ENCODE measurements around the gene ZNF205. TPM values are rescaled to one million over a fixed set of nuclear protein-coding genes. Genes with fewer than 3 reads are reported as not detected.

ZNF205 gene
- total and polyA plus RNA-seq, 9 of the 15 experiments (the other 6 are each of a cell fraction or from before 2014, with no cell fraction given) = 2.4 to 11.8 (median 5.1) TPM; not detected in 2

DNA sequence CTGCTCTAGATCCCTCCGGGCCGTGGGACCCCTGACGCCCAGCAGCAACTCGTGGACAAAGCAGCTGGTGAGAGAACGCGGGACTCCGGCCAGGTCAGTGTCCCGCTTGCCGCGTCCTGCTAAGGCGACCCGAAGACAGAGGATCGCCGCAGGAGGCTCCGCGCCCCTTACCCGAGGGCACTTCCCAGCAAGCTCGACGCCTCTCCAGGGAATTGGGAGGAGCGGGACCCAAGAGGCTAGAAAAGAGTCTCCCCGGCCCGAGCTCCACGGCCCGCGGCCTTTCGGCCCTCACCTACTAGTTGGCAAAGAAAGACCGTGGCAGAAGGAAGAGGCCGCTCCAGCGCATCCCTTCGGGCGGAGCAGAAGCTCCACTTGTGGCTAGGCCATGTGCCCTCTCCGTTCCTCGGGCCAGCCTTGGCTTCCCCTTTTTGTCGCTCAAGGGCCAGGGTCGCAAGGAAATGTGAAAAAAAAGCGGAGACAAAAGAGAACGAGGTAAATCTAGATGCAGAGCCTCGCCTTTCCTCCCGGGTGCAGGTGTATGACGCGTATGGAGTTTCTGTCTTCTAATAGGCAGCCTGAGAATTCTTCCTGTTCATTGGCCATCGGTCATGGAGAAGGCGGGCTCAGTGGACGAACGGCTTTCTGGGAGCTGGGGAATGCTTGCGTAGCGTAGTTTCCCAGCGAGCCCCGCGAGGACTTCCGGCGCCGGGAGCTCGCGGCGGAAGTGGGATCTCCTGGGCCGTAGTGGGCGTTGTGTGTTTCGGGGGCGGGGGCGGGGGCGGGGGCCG lies 22.1 kb downstream of the ZNF205 start, which contains the start of gene ZNF213 (continued):
- TF ChIP-seq RBFOX2 (IDR thresholded peaks at IDR 0.05; ENCODE audit: low read depth, low read length) = peak; percentile 74
- no peak for TF ChIP-seq HMGN3 (IDR thresholded peaks at IDR 0.05; ENCODE audit: borderline replicate concordance, extremely low read depth, insufficient read length, low read depth, low read length)
- peak in 1 of 2 experiments; percentile 12; a peak in 1 of 4 replicates for TF ChIP-seq SRF (CRISPR knock-in tag; IDR thresholded peaks at IDR 0.05)
- TF ChIP-seq HNRNPLL (IDR thresholded peaks at IDR 0.05; ENCODE audit: low read depth, low read length, poor library complexity, severe bottlenecking) = peak; percentile 49
- TF ChIP-seq EP400 (IDR thresholded peaks at IDR 0.05) = peak; percentile 88
- TF ChIP-seq ZNF699 (CRISPR knock-in tag; IDR thresholded peaks at IDR 0.05; ENCODE audit: insufficient replicate concordance) = peak; percentile 34
- TF ChIP-seq, protein P1, sequence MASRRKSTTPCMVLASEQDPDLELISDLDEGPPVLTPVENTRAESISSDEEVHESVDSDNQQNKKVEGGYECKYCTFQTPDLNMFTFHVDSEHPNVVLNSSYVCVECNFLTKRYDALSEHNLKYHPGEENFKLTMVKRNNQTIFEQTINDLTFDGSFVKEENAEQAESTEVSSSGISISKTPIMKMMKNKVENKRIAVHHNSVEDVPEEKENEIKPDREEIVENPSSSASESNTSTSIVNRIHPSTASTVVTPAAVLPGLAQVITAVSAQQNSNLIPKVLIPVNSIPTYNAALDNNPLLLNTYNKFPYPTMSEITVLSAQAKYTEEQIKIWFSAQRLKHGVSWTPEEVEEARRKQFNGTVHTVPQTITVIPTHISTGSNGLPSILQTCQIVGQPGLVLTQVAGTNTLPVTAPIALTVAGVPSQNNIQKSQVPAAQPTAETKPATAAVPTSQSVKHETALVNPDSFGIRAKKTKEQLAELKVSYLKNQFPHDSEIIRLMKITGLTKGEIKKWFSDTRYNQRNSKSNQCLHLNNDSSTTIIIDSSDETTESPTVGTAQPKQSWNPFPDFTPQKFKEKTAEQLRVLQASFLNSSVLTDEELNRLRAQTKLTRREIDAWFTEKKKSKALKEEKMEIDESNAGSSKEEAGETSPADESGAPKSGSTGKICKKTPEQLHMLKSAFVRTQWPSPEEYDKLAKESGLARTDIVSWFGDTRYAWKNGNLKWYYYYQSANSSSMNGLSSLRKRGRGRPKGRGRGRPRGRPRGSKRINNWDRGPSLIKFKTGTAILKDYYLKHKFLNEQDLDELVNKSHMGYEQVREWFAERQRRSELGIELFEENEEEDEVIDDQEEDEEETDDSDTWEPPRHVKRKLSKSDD (conservative IDR thresholded peaks at IDR 0.05; ENCODE audit: low read length) = no peak
- no peak for TF ChIP-seq KAT7 (CRISPR knock-in tag; IDR thresholded peaks at IDR 0.05; ENCODE audit: borderline replicate concordance)
- TF ChIP-seq, protein P2, sequence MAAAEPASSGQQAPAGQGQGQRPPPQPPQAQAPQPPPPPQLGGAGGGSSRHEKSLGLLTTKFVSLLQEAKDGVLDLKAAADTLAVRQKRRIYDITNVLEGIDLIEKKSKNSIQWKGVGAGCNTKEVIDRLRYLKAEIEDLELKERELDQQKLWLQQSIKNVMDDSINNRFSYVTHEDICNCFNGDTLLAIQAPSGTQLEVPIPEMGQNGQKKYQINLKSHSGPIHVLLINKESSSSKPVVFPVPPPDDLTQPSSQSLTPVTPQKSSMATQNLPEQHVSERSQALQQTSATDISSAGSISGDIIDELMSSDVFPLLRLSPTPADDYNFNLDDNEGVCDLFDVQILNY (CRISPR knock-in tag; IDR thresholded peaks at IDR 0.05) = 0 out of 2 replicates have a peak, but pooled peaks have one; percentile 44
- peak; percentile 40; the same call in 1 of the 2 replicates for TF ChIP-seq ATF1 (CRISPR knock-in tag; IDR thresholded peaks at IDR 0.05)
- TF ChIP-seq ATF1 (tag; IDR thresholded peaks at IDR 0.05) = peak; percentile 97
- TF ChIP-seq CTBP1 (IDR thresholded peaks at IDR 0.05; ENCODE audit: borderline replicate concordance) = 0 out of 2 replicates have a peak, but pooled peaks have one; percentile 14
- no peak for TF ChIP-seq ZNF253 (CRISPR knock-in tag; conservative IDR thresholded peaks at IDR 0.05)
- no peak for TF ChIP-seq ZNF121 (CRISPR knock-in tag; conservative IDR thresholded peaks at IDR 0.05)
- TF ChIP-seq MEF2D (tag; conservative IDR thresholded peaks at IDR 0.05; ENCODE audit: low read depth) = no peak
- TF ChIP-seq SIN3A (IDR thresholded peaks at IDR 0.05; ENCODE audit: borderline replicate concordance in 2 of 2, control insufficient read depth in 1 of 2, low read depth in 2 of 2, low read length in 2 of 2) = peak in 1 of 2 experiments; percentile 25; a peak in 1 of 4 replicates
- TF ChIP-seq, protein P3, sequence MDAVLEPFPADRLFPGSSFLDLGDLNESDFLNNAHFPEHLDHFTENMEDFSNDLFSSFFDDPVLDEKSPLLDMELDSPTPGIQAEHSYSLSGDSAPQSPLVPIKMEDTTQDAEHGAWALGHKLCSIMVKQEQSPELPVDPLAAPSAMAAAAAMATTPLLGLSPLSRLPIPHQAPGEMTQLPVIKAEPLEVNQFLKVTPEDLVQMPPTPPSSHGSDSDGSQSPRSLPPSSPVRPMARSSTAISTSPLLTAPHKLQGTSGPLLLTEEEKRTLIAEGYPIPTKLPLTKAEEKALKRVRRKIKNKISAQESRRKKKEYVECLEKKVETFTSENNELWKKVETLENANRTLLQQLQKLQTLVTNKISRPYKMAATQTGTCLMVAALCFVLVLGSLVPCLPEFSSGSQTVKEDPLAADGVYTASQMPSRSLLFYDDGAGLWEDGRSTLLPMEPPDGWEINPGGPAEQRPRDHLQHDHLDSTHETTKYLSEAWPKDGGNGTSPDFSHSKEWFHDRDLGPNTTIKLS (IDR thresholded peaks at IDR 0.05; ENCODE audit: borderline replicate concordance, low read depth) = peak; percentile 80
- TF ChIP-seq, protein P4, sequence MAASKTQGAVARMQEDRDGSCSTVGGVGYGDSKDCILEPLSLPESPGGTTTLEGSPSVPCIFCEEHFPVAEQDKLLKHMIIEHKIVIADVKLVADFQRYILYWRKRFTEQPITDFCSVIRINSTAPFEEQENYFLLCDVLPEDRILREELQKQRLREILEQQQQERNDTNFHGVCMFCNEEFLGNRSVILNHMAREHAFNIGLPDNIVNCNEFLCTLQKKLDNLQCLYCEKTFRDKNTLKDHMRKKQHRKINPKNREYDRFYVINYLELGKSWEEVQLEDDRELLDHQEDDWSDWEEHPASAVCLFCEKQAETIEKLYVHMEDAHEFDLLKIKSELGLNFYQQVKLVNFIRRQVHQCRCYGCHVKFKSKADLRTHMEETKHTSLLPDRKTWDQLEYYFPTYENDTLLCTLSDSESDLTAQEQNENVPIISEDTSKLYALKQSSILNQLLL (CRISPR knock-in tag; IDR thresholded peaks at IDR 0.05; ENCODE audit: borderline replicate concordance) = no peak
- TF ChIP-seq ZNF561 (CRISPR knock-in tag; conservative IDR thresholded peaks at IDR 0.05) = no peak
- TF ChIP-seq NFE2L1 (tag; IDR thresholded peaks at IDR 0.05; ENCODE audit: borderline replicate concordance, low read depth) = no peak
- no peak for TF ChIP-seq CHCHD3 (CRISPR knock-in tag; IDR thresholded peaks at IDR 0.05)
